ENCODE data around the gene YEATS2. TPM values are rescaled to one million over a fixed set of nuclear protein-coding genes. Genes with fewer than 3 reads are reported as not detected.

Gene YEATS2
- total RNA-seq: 34.9 TPM

GRCh38 chr3:183697610-183698317 is at the start of gene YEATS2:
Gene YEATS2, plus strand, starts transcription at chr3:183697797. Its CDS starts 17,366 bp downstream, at chr3:183715163.

GRCh38 chr3:183825456-183826161 is 128.0 kb downstream of the YEATS2 start, which contains the start of gene MAP6D1:
Gene MAP6D1, minus strand, starts transcription at chr3:183825577. Its CDS starts 30 bp downstream, at chr3:183825547.

Other genes with a start within 250 kb of the YEATS2 start
- gene KLHL6, start 142.1 kb upstream of the YEATS2 start, total RNA-seq: 3.5 TPM
- 178 TPM for gene KLHL24, start 62.2 kb upstream of the YEATS2 start, total RNA-seq
- gene MAP6D1, start 127.8 kb downstream of the YEATS2 start, total RNA-seq: 4.0 TPM
- 27.9 TPM for gene PARL, start 187.1 kb downstream of the YEATS2 start, total RNA-seq

Data from metanephros (tissue), 1 donor.